Aorta (tissue), 5 donors: ENCODE data around the gene BCLAF1. TPM values are rescaled to one million over a fixed set of nuclear protein-coding genes. Genes with fewer than 3 reads are reported as not detected.

Source experiments
- ATAC-seq: fragments of 200-7000 bp; cut with Tn5 transposase; one replicate; pipeline ENCODE4 v1.9.1; 2022; ENCODE audit warnings: moderate library complexity; ENCODE audit not compliant: low FRiP score
- DNase-seq, 2 donors: peaks; one replicate each; pipeline ENCODE4 v3.0.0-alpha.2; 2020
- H3K27ac ChIP-seq, 2 donors: one replicate each; pipeline ENCODE4 v1.5.1; 2013; ENCODE audit warnings: low read length in 2 of 2, mild to moderate bottlenecking in 2 of 2, moderate library complexity in 2 of 2, control low read depth in 1 of 2, inconsistent platforms in 1 of 2, low read depth in 1 of 2
- H3K27me3 ChIP-seq, 2 donors: one replicate each; pipeline ENCODE4 v1.6.1; 2013; ENCODE audit warnings: control low read depth in 1 of 2, low read length in 1 of 2, mild to moderate bottlenecking in 1 of 2, moderate library complexity in 1 of 2; ENCODE audit not compliant: insufficient read depth in 2 of 2, control insufficient read depth in 1 of 2
- H3K36me3 ChIP-seq, 2 donors: one replicate each; pipeline ENCODE4 v1.6.1; 2013; ENCODE audit warnings: control low read depth in 1 of 2, low read length in 1 of 2, mild to moderate bottlenecking in 1 of 2; ENCODE audit not compliant: insufficient read depth in 2 of 2, control insufficient read depth in 1 of 2
- H3K4me1 ChIP-seq, 2 donors: one replicate each; pipeline ENCODE4 v1.6.1; 2013; ENCODE audit warnings: low read length in 2 of 2, control low read depth in 1 of 2, mild to moderate bottlenecking in 1 of 2, moderate library complexity in 1 of 2; ENCODE audit not compliant: insufficient read depth in 2 of 2, control insufficient read depth in 1 of 2
- H3K4me3 ChIP-seq, 2 donors: one replicate each; pipeline ENCODE4 v1.5.1; 2013; ENCODE audit warnings: low read length in 2 of 2, control low read depth in 1 of 2, mild to moderate bottlenecking in 1 of 2
- H3K9me3 ChIP-seq: one replicate; pipeline ENCODE4 v1.6.1; 2013; ENCODE audit warnings: mild to moderate bottlenecking, low read length; ENCODE audit not compliant: control insufficient read depth
- WGBS, 2 donors: extraction: QIAGEN DNeasy Blood & Tissue Kit; methylation state at CpG; one replicate each; pipeline ENCODE4 v1.1.7; 2013; 5-methylcytosine and 5-hydroxymethylcytosine counted together
- intact Hi-C, 2 donors: fragments of 100-400 bp; cut with DNase I; formaldehyde crosslinking; loops; one replicate each; pipeline versions ENCODE4 v1.14.2 to v1.15.0; 2022
- polyA plus RNA-seq, 2 donors: library from polyadenylated mRNA; stranded (reverse); fragments of 200-250 nt; gene quantifications; one replicate each; pipeline ENCODE4 v1.2.3, GENCODE V29; 2013
- total RNA-seq, 2 donors: library from RNA; stranded (reverse); fragmentation: NEBNext Ultra II Directional; extraction: Animal tissue kit (Norgen Biotek cat#: 25700); gene quantifications; one replicate each; pipeline ENCODE4 v1.2.1, GENCODE V29; 2021
- donor health status: healthy with polysubstance abuse.
- donor health status: Bipolar disorder and iron deficiency.
- donor health status: DM: no; HTN: no; CAD: no.
- donor health status: DM: no; HTN: no; CAD: no.
- donor health status: DM: yes; HTN: yes; CAD: no.

Gene BCLAF1
- total and polyA plus RNA-seq, 4 donors: 15.3 to 134 (median 82.1) TPM

GRCh38 chr6:136210398-136211165 is 79.1 kb downstream of the BCLAF1 start:
- Histone ChIP-seq H3K4me3 (no peak overlapping the region), H3K27ac (no peak overlapping the region), H3K36me3 (no peaks in the 10 kb centered on the region), H3K4me1 (no peaks in the 10 kb centered on the region), H3K27me3 (no peaks in the 10 kb centered on the region), H3K9me3 (no peaks in the 10 kb centered on the region)
- WGBS, 2 donors: 84 to 87% methylated on average over 13 of the region's 13 CpGs
- intact Hi-C loops: no loop called here
- no peak for ATAC-seq
- no peak for DNase-seq

- WGBS, 2 donors: 88 to 92% methylated on average over 2 of the region's 2 CpGs
- ATAC-seq: no peak
- no peaks in the 10 kb centered on the region for H3K27me3 ChIP-seq
- H3K9me3 ChIP-seq: no peaks in the 10 kb centered on the region
- no peak for DNase-seq
- no peak overlapping the region for H3K27ac ChIP-seq
- intact Hi-C loops: no loop called here
- H3K36me3 ChIP-seq: no peaks in the 10 kb centered on the region
- no peak overlapping the region for H3K4me3 ChIP-seq
- H3K4me1 ChIP-seq: no peaks in the 10 kb centered on the region
Measured at GRCh38 chr6:136209496-136209895, 80.2 kb downstream of the BCLAF1 start.

- no peaks in the 10 kb centered on the region for H3K36me3 ChIP-seq
- no peak overlapping the region for H3K27ac ChIP-seq
- H3K9me3 ChIP-seq: no peaks in the 10 kb centered on the region
- intact Hi-C loops: no loop called here
- no peaks in the 10 kb centered on the region for H3K4me1 ChIP-seq
- no peak overlapping the region for H3K4me3 ChIP-seq
- 91 to 93% methylated on average over 4 of the region's 4 CpGs for WGBS, 2 donors
- DNase-seq (no peak), ATAC-seq (no peak)
- H3K27me3 ChIP-seq: no peaks in the 10 kb centered on the region
Measured at GRCh38 chr6:136208783-136209182, 80.9 kb downstream of the BCLAF1 start.

Other genes starting within 250 kb of the BCLAF1 start
- under 1 TPM; 0.39 to 0.60 TPM for gene MTFR2, start 39.5 kb downstream of the BCLAF1 start, total RNA-seq
- gene MTFR2, start 39.5 kb downstream of the BCLAF1 start, polyA plus RNA-seq: under 1 TPM in 1 of 2 donors, not detected in 1; 0.56 TPM